Hepatocyte (in vitro differentiated cells): ENCODE data around the gene IGSF1.

Experiments
- EZH2 ChIP-seq: fragments of 200-600 bp; sonication (generic); IDR thresholded peaks from 2 replicates; pipeline ENCODE4 v1.6.1; 2016; ENCODE audit warnings: antibody characterized with exemption, mild to moderate bottlenecking, borderline replicate concordance
- TF ChIP-seq, protein P1 (sequence below): fragments of 200-600 bp; sonication (generic); IDR thresholded peaks from 2 replicates; pipeline ENCODE4 v1.5.1; 2016; ENCODE audit warnings: antibody characterized with exemption, mild to moderate bottlenecking; ENCODE audit not compliant: poor library complexity

DNA sequence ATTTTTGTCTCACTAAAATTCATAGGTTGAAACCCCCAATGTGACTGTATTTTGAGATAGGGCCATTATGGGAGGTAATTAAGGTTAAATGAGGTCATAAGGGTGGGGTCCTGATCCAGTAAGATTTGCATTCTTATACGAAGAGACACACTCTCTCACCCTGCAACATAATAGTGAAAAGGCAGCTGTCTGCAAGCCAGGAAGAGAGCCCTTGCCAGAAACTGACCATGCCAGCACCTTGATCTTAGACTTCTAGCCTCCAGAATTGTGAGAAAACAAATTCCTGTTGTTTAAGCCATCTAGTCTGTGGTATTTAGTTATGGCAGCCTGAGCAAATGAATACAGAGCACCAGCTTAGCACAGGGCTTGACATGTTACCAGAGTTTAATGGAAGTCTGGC lies 17.5 kb upstream of the IGSF1 start:
- TF ChIP-seq, protein P1, sequence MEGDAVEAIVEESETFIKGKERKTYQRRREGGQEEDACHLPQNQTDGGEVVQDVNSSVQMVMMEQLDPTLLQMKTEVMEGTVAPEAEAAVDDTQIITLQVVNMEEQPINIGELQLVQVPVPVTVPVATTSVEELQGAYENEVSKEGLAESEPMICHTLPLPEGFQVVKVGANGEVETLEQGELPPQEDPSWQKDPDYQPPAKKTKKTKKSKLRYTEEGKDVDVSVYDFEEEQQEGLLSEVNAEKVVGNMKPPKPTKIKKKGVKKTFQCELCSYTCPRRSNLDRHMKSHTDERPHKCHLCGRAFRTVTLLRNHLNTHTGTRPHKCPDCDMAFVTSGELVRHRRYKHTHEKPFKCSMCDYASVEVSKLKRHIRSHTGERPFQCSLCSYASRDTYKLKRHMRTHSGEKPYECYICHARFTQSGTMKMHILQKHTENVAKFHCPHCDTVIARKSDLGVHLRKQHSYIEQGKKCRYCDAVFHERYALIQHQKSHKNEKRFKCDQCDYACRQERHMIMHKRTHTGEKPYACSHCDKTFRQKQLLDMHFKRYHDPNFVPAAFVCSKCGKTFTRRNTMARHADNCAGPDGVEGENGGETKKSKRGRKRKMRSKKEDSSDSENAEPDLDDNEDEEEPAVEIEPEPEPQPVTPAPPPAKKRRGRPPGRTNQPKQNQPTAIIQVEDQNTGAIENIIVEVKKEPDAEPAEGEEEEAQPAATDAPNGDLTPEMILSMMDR, result no peak
- TF ChIP-seq EZH2, result no peak
